ENCODE data around the gene CCL8.

CCL8 gene

GRCh38 chr17:34368946-34369500 lies 49.8 kb downstream of the CCL8 start:
- DNase-seq, result no peak

- DNase-seq, result no peak
Observed at GRCh38 chr17:34369571-34369970, 50.3 kb downstream of the CCL8 start.

- DNase-seq, result no peak
Observed at GRCh38 chr17:34370376-34370996, 51.3 kb downstream of the CCL8 start.

- DNase-seq, result no peak
Observed at GRCh38 chr17:34370997-34371395, 51.8 kb downstream of the CCL8 start.
